GM19397 (cell line): ENCODE data around the gene VPS8.
"Not testable (repeated sequence)": the region's sequence is repeated elsewhere in the genome, so short reads cannot be mapped to it uniquely, and the experiment has no call there.

Experiments
- ATAC-seq: cut with Tn5 transposase; IDR thresholded peaks from one replicate; pipeline ENCODE4 v1.9.1; 2021; ENCODE audit warnings: mild to moderate bottlenecking, moderate library complexity; ENCODE audit not compliant: unreplicated experiment

Gene VPS8

DNA sequence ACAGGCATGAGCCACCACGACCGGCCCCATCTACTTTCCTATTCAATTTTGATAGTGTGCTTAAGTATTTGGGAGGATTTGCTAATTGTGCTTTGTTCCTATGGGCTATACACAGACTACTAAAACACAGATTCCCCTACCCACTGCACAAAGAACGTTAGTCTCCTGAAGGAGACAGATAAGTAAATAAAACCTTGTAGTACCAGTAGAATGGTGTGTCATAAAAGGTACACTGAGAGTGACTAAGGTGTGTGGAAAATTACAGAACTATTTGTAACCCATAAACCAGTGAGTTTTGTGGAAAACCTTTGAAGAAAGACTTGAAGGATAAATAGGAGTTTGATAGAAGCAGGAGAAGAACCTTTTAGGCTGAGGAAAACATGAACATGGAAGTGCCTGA lies 158.2 kb downstream of the VPS8 start:
- ATAC-seq, result no peak

DNA sequence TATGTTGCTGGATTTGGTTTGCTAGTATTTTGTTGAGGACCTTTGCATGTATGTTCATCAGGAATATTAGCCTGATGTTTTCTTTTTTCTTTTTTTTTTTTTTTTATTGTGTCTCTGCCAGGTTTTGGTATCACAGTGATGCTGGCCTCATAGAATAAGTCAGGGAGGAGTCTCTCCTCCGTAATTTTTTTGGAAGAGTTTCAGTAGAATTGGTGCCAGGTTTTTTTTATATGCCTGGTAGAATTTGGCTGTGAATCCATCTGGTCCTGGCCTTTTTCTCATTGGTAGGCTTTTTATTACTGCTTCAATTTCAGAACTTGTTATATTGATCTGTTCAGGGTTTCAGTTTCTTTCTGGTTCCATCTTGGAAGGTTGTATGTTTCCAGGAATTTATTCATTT lies 165.8 kb downstream of the VPS8 start:
- no peak for ATAC-seq

DNA sequence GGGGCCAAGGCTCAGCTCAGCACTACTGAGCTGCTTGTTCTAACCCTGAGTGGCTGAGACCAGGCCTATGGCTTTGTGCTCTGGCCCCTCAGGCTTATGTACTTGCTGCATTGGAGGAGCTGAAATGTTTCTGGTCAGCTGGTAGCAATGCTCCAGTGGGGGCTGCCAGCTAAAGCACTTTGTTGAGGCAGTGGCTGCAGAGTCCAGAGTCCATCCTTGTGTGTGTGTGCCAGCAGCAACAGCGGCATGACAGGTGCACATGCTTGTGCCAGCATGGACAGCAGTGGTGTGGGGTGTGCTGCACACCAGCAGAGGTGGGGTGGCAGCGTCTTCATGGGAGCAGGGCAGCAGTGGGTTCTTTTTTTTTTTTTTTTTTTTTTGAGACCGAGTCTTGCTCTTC lies 169.1 kb downstream of the VPS8 start:
- no peak for ATAC-seq

DNA sequence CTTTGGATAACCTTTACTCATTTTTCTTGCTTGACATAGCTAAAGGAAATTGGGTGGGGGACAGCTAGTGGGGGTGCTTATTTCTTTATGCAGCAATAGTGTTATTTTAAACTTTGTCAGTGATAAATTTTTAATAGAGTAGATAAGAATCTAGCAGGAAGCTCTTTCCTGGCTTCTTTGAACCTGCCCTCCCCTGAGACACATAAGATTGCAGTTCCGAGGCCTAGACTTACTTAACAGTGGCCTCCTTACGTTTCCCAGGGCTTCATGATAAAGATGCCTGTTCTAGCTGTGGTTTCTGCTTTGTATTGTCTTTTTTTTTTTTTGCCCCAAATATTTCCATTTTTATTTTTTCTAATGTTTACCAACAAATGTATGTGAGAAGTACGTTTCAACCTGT lies 170.1 kb downstream of the VPS8 start:
- no peak for ATAC-seq

DNA sequence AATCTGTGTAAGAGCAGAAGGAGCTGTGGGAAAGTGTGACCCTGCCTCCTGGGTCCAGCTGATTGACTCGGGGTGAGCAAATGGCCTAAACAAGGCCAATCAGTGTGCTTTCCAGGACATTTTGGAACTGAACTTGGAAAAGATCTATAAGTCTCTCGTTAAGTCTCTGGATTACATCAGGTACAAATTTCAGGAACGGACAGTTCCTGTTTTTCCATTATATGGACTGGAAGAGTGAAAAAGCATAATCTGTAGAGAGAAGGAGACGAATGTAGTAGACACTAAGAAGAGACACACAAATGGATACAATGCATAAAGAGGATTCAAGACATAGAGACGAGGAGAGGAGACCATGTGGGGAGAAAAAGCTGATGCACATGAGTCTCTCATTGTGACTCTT lies 173.6 kb downstream of the VPS8 start:
- ATAC-seq, result no peak

DNA sequence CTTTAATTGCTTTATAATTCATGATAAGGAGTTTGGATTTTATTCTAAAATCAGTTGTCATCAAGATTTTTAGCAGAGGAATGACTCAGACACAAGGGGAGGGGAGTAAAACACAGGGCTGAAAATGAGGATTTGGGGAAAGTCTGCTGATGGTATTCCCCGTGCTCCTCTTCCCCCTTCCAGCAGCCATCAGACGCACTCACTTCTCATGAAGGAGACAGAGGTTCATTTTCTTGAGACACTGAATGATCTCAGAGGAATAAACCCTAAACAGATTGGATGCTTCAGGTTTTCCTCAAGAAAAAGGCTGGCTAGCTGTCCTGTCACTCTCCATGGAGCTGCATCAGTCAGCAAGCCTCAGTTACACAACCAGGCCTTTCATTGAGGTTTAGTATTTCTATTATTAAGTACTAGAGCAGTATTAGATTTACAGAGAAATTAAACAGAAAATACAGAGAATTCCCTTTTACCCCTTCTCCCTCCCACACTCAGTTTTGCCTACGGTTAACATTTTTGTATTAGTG lies 174.5 kb downstream of the VPS8 start:
- no peak for ATAC-seq

DNA sequence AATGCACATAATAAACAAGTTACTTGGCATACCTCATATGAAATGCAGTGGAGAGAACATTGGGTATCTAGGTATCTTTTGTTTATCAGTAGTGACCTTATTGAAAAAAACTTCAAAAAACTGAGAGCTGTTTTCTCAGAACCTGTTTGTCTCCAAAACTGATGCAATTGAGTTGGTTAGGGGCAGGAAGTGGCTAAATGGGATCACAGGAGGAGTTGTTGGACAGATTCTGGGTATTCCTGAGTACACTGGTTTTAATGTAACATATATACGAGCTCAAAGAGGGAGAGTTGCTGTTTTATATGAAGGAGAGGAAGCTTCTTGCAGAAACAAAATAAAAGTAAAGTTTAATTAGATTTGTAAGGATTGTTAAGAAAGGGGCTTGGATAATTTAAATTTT lies 181.4 kb downstream of the VPS8 start:
- ATAC-seq, result no peak

DNA sequence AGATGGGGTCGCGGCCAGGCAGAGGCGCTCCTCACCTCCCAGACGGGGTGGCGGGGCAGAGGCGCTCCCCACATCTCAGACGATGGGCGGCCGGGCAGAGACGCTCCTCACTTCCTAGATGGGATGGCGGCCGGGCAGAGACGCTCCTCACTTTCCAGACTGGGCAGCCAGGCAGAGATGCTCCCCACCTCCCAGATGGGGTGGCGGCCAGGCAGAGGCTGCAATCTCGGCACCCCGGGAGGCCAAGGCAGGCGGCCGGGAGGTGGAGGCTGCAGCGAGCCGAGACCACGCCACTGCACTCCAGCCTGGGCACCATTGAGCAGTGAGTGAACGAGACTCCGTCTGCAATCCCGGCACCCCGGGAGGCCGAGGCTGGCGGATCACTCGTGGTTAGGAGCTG lies 191.9 kb downstream of the VPS8 start:
- ATAC-seq, result not testable (repeated sequence)

DNA sequence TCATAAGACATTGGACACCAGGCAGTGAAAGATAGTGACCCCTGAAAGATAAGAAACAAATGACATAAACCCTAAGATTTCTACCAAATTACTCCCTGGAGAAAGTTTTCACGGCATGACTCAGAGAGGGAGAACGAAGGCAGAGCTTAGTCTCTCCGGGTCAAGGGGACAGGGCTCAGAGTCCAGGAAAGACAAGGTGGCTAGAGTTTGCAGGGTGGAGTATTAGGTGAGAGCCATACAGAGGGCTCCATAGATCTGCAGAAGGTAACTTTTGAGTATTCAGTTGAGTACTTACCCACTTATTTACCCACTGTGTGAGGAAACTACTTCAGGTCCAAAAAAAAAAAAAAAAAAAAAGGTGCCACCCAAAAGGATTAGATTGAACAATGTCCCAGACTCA lies 197.7 kb downstream of the VPS8 start:
- no peak for ATAC-seq

DNA sequence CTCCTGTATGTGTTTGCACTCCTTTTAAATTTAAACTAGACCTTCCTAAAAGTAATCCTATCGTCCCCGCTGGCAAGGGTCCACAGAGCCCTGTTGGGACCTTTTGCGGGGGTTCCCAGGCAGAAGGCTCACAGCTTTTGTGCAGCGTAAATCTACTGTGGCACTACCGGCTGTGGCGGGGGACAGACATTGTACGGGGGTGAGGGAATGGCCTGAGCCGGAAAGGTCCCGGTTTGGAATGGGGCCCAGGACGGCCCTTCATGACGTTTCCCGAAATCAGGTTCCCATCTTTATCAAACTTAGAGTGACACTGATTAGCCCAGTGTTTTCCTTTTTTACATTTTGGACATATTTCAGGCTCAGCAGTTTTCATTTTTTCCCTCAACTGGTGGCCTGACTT lies 205.6 kb downstream of the VPS8 start:
- not testable (repeated sequence) for ATAC-seq

DNA sequence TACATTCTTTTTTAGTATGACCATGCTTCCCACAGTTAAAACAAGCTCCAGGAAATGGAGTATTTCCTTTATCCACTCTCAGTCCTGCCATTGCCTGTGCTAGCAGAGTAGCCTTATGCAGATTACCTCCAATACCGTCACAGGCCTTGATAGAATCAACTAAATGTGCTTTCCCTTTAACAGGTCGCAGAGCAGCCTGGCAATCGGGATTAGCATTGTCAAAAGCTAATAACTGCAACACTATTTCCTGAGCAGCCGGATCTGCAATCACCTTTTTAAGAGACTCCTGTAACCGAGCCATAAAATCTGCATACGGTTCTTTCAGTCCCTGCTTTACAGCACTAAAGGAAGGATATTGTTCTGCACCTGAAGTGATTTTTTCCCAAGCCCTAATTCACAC lies 206.0 kb downstream of the VPS8 start:
- not testable (repeated sequence) for ATAC-seq

DNA sequence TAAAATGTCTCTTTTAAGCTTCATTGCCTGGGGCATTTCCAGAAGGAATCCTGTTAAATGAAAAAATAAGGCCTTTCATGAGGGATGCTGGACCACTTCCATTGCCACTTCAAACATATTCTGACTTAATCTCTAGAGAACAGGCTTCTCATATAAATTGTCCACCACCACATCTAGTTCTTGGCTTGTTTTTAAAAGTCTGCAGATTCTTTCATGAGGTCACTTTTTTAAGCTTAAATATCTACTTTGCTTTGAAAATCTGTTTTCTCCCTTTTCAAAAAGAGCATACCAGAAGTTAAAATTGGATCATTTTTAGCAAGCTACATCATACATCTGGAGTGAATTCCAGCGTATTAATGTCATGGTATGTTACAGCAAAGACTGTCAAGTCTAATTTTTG lies 209.3 kb downstream of the VPS8 start:
- no peak for ATAC-seq

DNA sequence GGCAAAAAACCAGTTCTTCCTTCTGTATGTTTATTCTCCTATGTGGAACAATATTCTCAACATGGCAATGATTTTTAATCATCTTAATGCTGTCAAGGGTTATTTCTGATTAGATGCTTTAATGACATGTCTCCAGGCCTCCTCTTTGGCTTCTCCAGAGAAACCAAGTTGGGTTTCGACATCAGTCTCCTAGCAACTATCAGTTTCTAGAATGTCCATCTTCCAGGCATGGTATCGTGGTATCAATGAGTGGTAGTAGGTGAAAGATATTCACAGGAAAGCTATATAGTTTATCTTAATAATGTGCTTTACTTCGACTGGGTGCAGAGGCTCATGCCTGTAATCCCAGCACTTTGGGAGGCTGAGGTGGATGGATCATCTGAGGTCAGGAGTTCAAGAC lies 212.4 kb downstream of the VPS8 start:
- ATAC-seq, result no peak

DNA sequence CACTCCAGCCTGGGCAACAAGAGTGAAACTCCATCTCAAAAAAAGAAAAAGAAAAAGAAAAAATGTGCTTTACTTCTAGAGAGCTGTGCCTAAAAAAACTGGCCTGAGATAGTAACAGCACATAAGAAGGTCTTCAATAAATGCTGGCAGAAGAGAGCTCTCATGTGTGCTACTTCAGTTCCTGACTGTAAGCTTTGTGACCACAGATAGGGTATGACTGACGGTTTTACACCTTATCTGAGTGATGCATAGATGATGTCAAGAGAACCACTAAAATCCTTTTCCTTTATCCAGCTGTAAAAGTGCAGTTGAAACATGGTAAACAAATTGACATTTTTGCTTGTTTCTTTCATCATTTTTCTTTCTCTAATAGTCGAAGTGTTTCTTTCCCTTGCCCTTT lies 213.0 kb downstream of the VPS8 start:
- ATAC-seq, result no peak

DNA sequence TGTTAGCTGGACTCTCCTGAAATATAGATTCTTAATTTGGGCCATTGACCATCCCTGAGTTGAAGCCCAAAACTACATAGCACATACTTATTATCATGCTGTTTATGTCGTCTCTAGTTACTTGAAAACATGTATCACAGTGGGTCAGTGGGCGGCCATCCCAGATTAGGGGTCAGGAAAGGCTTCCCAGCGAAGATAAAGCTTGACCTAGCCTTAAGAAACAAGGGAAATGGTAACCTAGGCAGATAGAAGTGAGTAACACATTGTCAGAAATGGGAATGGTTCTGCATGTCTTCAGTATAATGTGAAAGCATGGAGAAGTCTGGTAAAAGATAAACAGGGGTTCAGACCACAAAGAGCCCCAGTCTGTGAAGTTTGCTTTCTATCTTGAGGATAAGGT lies 216.2 kb downstream of the VPS8 start:
- ATAC-seq, result no peak

DNA sequence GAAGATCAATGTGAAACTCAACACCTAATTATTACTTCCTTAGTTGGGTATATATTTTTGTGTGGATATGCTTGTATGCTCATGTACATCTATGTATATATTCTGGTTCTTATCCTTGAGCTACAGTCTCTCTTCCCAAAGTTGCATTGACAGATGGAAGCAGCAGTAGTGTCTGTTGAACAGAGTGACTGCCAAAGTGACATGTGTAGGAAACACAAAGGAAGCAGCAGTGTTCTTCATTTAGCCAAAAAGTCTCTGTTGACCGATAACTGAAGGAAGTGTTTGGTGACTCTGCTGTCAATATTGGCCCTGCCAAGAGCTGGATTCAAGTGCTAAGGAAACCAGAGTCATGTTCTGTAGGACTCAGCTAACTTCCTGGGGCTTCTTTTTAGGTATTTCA lies 217.1 kb downstream of the VPS8 start:
- no peak for ATAC-seq

DNA sequence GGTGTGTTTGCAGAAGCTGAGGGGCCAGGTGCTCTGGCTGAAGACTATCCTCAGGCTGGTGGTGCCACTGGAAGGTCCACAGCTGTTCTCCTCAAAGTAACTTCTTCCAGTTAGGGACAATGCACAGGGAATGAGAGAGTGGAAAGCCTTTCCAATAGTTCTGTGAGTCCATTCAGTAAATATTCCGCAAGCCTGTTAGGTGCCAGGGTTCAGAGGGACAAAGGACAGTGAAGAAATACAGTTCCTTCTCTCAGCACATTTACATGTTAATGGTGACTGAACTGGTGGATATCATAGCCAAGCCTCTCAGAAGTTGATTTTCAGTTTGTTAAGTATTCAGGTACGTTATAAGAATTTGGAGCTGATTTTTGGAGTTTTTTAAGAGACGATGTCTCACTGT lies 218.4 kb downstream of the VPS8 start:
- ATAC-seq, result no peak

DNA sequence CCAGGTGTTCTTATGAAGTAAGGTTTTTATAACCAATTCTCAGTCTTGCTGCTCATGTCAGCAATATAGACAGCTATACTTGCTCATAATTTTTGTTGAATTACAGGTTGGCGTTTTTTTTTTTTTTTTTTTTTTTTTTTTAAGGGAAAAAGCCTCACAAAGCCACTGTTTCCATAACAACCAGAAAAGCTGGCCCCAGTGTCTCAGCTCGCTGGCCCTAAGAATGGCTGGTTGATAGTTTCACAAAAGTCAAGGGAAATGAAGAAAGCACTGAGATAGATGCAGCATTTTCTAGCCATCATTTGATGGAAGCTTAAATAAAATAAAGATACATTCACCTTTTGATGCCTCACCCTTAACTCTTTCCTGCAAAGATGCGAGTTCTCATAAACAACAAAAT lies 219.0 kb downstream of the VPS8 start:
- ATAC-seq, result no peak

DNA sequence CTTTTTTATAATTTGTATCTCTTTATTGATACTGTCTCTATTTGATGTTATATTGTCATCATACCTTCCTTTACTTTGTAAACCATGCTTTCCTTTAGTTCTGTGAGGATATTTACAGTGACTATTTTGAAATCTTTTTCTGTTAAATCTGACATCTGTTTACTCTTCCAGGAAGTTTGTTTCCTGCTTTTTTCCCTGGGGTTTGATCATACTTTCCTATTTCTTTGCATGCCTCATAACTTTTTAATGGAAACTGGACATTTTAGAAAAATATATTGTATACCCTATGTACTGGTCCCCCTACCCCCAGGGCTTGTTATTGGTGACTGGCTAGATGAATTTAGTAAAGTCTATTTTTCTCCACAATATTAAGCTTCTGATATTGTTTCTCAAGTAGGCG lies 225.8 kb downstream of the VPS8 start:
- ATAC-seq, result no peak

DNA sequence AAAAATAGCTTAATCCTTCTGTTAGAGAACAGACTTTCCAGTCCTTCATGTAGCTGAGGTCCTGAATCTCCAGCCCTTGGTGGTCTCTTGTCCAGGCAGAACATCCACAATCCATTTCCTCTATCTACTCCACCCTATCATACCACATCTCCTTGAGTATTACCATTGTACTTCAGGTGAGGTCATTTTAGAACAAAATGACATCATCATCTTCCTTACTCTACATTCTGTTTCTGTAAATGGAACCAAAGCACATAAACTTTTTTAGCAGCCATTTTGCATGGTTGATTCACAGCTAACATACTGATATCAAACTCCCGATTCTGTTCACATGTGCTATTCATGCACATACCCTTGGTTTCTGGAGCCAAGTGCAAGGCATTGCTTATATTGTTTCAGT lies 228.5 kb downstream of the VPS8 start:
- no peak for ATAC-seq

DNA sequence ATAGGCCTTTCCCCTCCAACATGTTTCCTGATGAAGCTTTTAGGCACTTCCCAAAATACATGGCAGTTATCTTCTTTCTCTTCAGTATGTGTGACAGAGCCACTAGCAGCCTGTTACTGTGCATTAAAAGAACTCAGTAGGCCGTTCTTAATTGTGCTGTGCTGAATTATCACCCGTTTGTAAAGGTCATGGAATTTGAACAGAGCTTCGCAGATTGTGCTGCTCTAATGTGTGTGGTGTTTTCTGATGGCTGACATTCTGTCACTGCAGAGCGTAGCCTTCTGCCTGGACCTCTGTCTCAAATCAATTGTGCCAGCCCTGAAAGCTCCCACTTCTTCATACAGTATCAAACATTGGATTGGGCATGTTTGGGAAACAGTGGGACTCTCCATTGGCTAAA lies 229.6 kb downstream of the VPS8 start:
- ATAC-seq, result no peak

DNA sequence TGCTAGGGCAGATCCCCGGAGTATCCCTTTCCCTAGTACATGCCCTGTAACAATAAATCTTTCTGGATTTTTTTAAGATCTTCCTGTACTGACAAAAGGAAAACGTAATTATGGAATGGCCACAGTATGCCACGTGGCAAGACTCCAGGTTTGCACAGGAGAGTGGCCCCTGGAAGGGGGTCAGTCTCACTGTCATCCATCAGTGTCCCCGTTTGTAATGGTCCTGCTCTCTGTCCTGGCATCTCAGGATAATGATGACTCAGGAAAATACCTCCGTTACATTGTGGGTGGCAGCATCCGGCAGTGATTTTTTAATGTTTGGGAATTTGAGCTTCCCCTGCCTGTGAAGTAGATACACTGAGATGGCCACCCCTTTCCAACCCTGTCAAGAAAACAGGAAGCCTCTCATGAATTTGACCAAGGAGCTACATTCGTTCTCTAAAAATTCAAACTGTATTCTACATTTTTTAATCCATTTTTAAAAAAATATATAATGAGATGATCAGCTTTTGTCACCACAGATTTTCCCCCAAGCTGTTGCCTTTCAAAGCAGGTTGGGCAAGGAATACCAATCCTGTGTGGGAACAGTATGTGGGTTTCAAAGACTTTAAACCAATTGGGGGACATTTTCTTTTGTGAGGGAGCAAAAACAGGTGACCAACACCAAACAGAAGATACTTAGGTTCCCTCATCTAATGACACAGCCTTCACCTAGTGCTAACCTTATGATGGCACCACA lies 230.5 kb downstream of the VPS8 start:
- no peak for ATAC-seq

DNA sequence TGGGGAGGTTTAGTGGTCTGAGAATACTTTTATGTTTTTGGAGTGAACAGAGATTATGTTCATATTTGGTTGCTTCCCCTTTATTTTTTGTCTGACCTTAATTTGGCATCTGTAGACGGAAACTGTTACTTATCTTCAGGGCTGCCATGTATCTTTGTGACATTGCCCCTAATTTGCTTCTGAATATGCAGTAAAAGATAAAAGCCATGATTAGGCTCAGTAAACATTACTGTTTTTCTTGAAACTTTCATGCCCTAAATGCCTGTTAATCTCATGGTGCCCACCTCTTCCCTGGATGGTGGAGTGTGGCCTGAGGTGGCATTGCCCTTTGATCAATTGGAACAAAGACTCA lies 234.2 kb downstream of the VPS8 start:
- ATAC-seq, result no peak
